GM18508 (cell line): ENCODE data around the gene GANAB.
A peak's percentile ranks its signal among the peaks of the same experiment; 100 is the strongest.
"Not testable (repeated sequence)": the region's sequence is repeated elsewhere in the genome, so short reads cannot be mapped to it uniquely, and the experiment has no call there.

Experiments used
- ATAC-seq: cut with Tn5 transposase; IDR thresholded peaks from one replicate; pipeline ENCODE4 v1.9.1; 2021; ENCODE audit warnings: moderate number of reproducible peaks; ENCODE audit not compliant: insufficient read depth, unreplicated experiment

The GANAB gene

GRCh38 chr11:62627713-62628112, 18.7 kb downstream of the GANAB start:
- ATAC-seq: no peak

- ATAC-seq: no peak
These were observed 23.8 kb downstream of the GANAB start for GRCh38 chr11:62622476-62623089.

GRCh38 chr11:62621567-62622470, 24.6 kb downstream of the GANAB start, which contains the start of gene B3GAT3:
B3GAT3 (minus strand) TSS chr11:62621986; CDS start chr11:62621947, 39 bp downstream.
- peak; percentile 60 for ATAC-seq

- no peak for ATAC-seq
These were observed 25.3 kb downstream of the GANAB start for GRCh38 chr11:62621027-62621566.

- ATAC-seq: not testable (repeated sequence)
These were observed 29.5 kb downstream of the GANAB start for GRCh38 chr11:62616957-62617356.

GRCh38 chr11:62615521-62615920, 30.9 kb downstream of the GANAB start:
- ATAC-seq: no peak

GRCh38 chr11:62614275-62614674, 32.1 kb downstream of the GANAB start:
- no peak for ATAC-seq

GRCh38 chr11:62613291-62613778, 33.1 kb downstream of the GANAB start:
- ATAC-seq: no peak

GRCh38 chr11:62612366-62613290, 33.8 kb downstream of the GANAB start, which contains the start of the genes EML3 and ROM1:
EML3 (minus strand) TSS chr11:62612775; CDS start chr11:62612457, 318 bp downstream.
ROM1 (plus strand) TSS chr11:62613257; CDS start chr11:62613282, 25 bp downstream.
- ATAC-seq: no peak

GRCh38 chr11:62611705-62612365, 34.6 kb downstream of the GANAB start:
- ATAC-seq: no peak

GRCh38 chr11:62610814-62611704, 35.4 kb downstream of the GANAB start:
- no peak for ATAC-seq

GRCh38 chr11:62610403-62610802, 36.0 kb downstream of the GANAB start:
- no peak for ATAC-seq

- no peak for ATAC-seq
These were observed 37.6 kb downstream of the GANAB start for GRCh38 chr11:62608776-62609175.

- ATAC-seq: no peak
These were observed 38.7 kb downstream of the GANAB start for GRCh38 chr11:62607714-62608113.

GRCh38 chr11:62605902-62606301, 40.5 kb downstream of the GANAB start:
- ATAC-seq: no peak

GRCh38 chr11:62605467-62605866, 40.9 kb downstream of the GANAB start:
- ATAC-seq: no peak

- ATAC-seq: no peak
These were observed 41.8 kb downstream of the GANAB start for GRCh38 chr11:62604460-62605120.

- no peak for ATAC-seq
These were observed 42.6 kb downstream of the GANAB start for GRCh38 chr11:62603776-62604299.
